ENCODE results near the gene C19orf18.
A peak's percentile ranks its signal among the peaks of the same experiment; 100 is the strongest.

DNA sequence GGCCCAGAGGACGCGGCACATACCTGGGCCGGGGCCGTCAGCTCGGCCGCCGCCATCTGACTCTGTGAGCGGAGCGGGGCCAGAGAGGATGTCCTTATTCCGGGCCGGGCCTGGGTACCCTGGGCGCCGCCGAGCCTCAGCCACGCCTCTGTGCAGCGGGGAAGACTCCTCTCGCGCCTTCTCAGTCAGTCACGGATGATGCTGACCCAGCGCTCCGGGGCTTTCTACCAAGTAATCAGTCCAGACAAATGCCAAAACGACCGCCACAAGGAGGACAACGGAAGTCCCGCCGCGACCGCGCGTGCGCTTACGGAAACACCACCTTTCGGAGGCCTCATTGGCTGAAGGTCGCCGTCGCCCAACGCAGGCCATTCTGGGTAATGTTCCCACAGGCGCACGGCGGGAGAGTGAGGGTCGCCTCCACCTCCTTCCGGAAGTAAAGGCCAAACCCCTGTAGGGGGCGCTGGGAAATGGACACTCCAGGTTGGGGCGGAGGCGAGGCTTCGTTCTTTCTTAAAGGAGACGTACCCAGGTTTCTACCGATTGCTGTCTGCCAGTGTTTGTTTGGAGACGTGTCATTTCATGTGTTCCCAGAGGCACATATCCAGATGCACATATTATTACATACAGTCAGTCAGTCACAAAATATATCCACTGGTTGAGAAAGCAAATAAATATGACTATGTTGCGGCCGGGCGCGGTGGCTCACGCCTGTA, 26.8 kb downstream of the C19orf18 start, which contains the start of gene ZNF256:
- peak; percentile 40 to 84 (median 74) for TF ChIP-seq CTCF (IDR thresholded peaks at IDR 0.05)
- no peak for TF ChIP-seq POLR2A (IDR thresholded peaks at IDR 0.05)
